GM18951 (cell line): ENCODE data around the gene SLC2A4RG.

Experiments
- POLR2A ChIP-seq: IDR thresholded peaks from 4 replicates; pipeline ENCODE4 v1.6.1; 2011; ENCODE audit warnings: mild to moderate bottlenecking; ENCODE audit not compliant: insufficient read length, insufficient read depth; ENCODE audit errors: extremely low read depth
- in situ Hi-C: fragments of 300-500 bp; cut with MboI; formaldehyde crosslinking; loops from one replicate; pipeline ENCODE4 v1.12.0; 2022; ENCODE audit warnings: low sequenced_read_pairs, mixed read lengths, inconsistent platforms; ENCODE audit not compliant: unreplicated experiment

SLC2A4RG gene

GRCh38 chr20:63695424-63696305, 43.9 kb upstream of the SLC2A4RG start:
- in situ Hi-C loops, result no loop called here
- no peak for TF ChIP-seq POLR2A

- TF ChIP-seq POLR2A, result no peak
- in situ Hi-C loops, result no loop called here
Observed at GRCh38 chr20:63696306-63696627, 43.3 kb upstream of the SLC2A4RG start.

DNA sequence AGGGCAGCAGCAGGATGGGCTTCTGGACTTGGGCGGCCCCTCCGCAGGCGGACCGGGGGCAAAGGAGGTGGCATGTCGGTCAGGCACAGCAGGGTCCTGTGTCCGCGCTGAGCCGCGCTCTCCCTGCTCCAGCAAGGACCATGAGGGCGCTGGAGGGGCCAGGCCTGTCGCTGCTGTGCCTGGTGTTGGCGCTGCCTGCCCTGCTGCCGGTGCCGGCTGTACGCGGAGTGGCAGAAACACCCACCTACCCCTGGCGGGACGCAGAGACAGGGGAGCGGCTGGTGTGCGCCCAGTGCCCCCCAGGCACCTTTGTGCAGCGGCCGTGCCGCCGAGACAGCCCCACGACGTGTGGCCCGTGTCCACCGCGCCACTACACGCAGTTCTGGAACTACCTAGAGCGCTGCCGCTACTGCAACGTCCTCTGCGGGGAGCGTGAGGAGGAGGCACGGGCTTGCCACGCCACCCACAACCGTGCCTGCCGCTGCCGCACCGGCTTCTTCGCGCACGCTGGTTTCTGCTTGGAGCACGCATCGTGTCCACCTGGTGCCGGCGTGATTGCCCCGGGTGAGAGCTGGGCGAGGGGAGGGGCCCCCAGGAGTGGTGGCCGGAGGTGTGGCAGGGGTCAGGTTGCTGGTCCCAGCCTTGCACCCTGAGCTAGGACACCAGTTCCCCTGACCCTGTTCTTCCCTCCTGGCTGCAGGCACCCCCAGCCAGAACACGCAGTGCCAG, 42.8 kb upstream of the SLC2A4RG start, which contains the start of gene TNFRSF6B:
TSS of gene TNFRSF6B (plus strand) at position 25 of the 729 bp plus-strand sequence. CDS start at position 141, 116 bp downstream.
- TF ChIP-seq POLR2A, result peak; percentile 3
- in situ Hi-C loops, result no loop called here

DNA sequence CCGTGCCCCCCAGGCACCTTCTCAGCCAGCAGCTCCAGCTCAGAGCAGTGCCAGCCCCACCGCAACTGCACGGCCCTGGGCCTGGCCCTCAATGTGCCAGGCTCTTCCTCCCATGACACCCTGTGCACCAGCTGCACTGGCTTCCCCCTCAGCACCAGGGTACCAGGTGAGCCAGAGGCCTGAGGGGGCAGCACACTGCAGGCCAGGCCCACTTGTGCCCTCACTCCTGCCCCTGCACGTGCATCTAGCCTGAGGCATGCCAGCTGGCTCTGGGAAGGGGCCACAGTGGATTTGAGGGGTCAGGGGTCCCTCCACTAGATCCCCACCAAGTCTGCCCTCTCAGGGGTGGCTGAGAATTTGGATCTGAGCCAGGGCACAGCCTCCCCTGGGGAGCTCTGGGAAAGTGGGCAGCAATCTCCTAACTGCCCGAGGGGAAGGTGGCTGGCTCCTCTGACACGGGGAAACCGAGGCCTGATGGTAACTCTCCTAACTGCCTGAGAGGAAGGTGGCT, 42.2 kb upstream of the SLC2A4RG start:
- TF ChIP-seq POLR2A, result no peak
- in situ Hi-C loops, result no loop called here

DNA sequence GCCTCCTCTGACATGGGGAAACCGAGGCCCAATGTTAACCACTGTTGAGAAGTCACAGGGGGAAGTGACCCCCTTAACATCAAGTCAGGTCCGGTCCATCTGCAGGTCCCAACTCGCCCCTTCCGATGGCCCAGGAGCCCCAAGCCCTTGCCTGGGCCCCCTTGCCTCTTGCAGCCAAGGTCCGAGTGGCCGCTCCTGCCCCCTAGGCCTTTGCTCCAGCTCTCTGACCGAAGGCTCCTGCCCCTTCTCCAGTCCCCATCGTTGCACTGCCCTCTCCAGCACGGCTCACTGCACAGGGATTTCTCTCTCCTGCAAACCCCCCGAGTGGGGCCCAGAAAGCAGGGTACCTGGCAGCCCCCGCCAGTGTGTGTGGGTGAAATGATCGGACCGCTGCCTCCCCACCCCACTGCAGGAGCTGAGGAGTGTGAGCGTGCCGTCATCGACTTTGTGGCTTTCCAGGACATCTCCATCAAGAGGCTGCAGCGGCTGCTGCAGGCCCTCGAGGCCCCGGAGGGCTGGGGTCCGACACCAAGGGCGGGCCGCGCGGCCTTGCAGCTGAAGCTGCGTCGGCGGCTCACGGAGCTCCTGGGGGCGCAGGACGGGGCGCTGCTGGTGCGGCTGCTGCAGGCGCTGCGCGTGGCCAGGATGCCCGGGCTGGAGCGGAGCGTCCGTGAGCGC, 41.6 kb upstream of the SLC2A4RG start:
- no peak for TF ChIP-seq POLR2A
- in situ Hi-C loops, result no loop called here

- TF ChIP-seq POLR2A, result no peak
- in situ Hi-C loops, result no loop called here
Observed at GRCh38 chr20:63698739-63699465, 40.7 kb upstream of the SLC2A4RG start.

GRCh38 chr20:63699466-63700198, 39.9 kb upstream of the SLC2A4RG start:
- in situ Hi-C loops, result no loop called here

DNA sequence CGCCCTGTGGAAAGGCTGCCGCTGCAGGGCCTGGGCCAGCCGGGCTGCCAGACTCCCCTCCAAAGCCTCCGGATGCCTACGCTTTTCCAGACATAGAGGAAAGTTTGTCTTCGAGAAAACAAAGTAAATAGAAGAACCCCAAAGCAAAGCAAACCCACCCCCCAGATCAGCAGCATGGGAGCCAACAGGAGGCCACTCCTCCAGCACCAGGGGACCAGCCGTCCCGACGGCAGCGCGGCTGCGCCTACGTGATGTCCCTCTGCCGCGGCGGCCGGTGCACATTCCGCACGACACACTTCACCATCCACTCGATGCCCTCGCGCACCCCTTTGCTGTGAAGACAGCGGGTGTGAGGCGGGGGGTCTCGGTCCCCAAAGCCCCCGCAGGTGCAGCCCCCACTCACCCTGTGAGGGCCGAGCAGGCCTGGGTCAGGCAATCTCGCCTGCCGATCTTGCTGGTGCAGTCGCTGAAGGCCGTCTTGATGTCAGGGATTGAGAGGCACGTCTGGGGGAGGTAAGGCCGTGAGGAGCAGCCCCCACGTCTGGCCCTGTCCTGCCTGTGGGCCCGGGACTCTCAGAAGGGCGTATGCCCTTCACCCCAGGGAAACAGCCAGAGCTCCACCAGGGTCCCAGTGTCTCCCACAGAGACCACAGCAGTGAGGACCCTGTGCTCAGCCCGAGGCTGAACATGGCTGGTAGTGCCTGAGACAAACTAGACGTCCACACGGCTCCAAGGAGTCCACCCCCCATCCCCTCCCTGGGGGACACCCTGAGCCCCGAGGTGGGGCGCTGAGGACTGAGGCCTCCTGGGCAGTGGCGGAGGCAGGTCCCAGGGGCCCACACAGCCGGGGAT, 39.2 kb upstream of the SLC2A4RG start:
- TF ChIP-seq POLR2A, result no peak
- in situ Hi-C loops, result no loop called here

More at GRCh38 chr20:63699466-63700198, 39.9 kb upstream of the SLC2A4RG start:
- TF ChIP-seq POLR2A, result peak; percentile 11

DNA sequence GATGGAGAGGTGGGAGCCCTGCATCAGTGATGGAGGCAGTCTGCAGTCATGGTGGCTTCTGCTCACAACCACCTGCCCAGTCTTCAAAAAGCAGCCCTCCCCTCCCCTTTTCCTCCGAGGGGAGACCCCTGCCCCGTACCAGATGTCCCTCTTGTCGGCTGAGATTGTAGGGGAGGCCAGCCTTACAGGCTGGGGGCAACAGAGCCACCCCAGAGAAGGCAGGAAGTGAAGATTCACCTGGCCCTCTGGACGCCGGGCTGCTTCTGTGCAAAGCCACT, 38.6 kb upstream of the SLC2A4RG start:
- no peak for TF ChIP-seq POLR2A
- in situ Hi-C loops, result no loop called here

DNA sequence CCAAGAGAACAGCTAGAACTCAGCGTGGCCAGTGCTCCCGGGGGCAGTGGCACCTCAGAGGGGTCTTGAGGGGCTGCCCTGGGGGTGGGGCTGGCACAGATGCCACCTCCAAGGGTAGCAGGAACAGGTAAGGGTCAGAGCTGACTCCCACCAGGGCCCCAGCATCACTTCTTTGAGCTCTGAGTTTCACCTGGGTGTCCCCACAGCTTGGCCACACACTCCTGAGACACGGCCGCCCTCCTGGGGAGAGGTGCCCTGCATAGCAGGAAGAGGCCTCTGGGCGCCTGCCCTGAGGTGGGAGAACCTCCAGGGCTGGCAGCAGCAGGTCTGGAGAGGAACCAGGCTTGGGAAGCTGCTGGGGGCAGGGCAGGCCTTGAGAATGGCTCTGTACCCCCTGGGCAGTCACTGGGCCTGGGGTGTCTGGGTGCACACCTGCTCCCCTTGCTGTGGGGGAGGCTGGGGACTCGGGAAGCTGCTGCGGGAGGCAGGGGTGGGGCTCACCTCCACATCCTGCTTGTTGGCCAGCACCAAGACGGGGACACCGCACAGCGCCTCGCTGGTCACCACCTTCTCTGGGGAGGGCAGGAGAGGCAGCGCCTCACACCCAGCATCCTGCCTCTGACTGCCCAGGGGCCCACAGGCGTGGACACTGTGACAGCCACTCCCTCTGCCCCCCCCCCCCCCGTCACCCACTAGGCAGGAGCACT, 38.1 kb upstream of the SLC2A4RG start:
- no peak for TF ChIP-seq POLR2A
- in situ Hi-C loops, result no loop called here
